Neural crest cell (in vitro differentiated cells): ENCODE results near the gene AHCYL2. TPM values are rescaled to one million over a fixed set of nuclear protein-coding genes. Genes with fewer than 3 reads are reported as not detected.

Experiments used
- DNase-seq: peaks from one replicate; pipeline ENCODE4 v3.0.0; 2021; ENCODE audit warnings: low read depth, mixed read lengths, low spot score
- H3K27ac Mint-ChIP-seq: one replicate; pipeline ENCODE4 v1.8.0; 2021; ENCODE audit warnings: mild to moderate bottlenecking, mixed read lengths; ENCODE audit not compliant: unreplicated experiment
- H3K27me3 Mint-ChIP-seq: 2 replicates; pipeline ENCODE4 v1.8.0; 2021; ENCODE audit warnings: low read depth, mild to moderate bottlenecking, mixed read lengths
- H3K36me3 Mint-ChIP-seq: 2 replicates; pipeline ENCODE4 v1.8.0; 2021; ENCODE audit warnings: low read depth, mild to moderate bottlenecking, mixed read lengths
- H3K4me1 Mint-ChIP-seq: 2 replicates; pipeline ENCODE4 v1.8.0; 2021; ENCODE audit warnings: mixed read lengths
- H3K4me3 Mint-ChIP-seq: one replicate; pipeline ENCODE4 v1.8.0; 2021; ENCODE audit warnings: mild to moderate bottlenecking, mixed read lengths
- H3K9me3 Mint-ChIP-seq: 2 replicates; pipeline ENCODE4 v1.8.0; 2021; ENCODE audit warnings: mixed read lengths
- CTCF ChIP-seq: fragments of 200-600 bp; sonication (generic); conservative IDR thresholded peaks from 2 replicates; pipeline ENCODE4 v1.5.0; 2021; ENCODE audit warnings: antibody characterized with exemption, mild to moderate bottlenecking
- total RNA-seq: library from RNA; stranded (reverse); gene quantifications from 2 replicates; pipeline ENCODE4 v1.2.1, GENCODE V29; 2021

The AHCYL2 gene
- total RNA-seq, 1 donor from 2014 or later, result 19.1 TPM

GRCh38 chr7:129205126-129205818 is 19.6 kb upstream of the AHCYL2 start:
- Mint-ChIP-seq H3K9me3 (no peaks in the 10 kb centered on the region), H3K4me3 (no peak overlapping the region), H3K27ac (no peak overlapping the region), H3K36me3 (peaks cover 8% of the 10 kb centered on the region), H3K27me3 (no peaks in the 10 kb centered on the region), H3K4me1 (peaks cover 12% of the 10 kb centered on the region)
- TF ChIP-seq CTCF, result no peak
- DNase-seq, result no peak

- no peaks in the 10 kb centered on the region for H3K27me3 Mint-ChIP-seq
- H3K4me1 Mint-ChIP-seq, result peaks cover 10% of the 10 kb centered on the region
- H3K36me3 Mint-ChIP-seq, result peaks cover 14% of the 10 kb centered on the region
- no peak overlapping the region for H3K27ac Mint-ChIP-seq
- H3K9me3 Mint-ChIP-seq, result no peaks in the 10 kb centered on the region
- no peak for DNase-seq
- H3K4me3 Mint-ChIP-seq, result no peak overlapping the region
- TF ChIP-seq CTCF, result no peak
Measured at GRCh38 chr7:129205987-129206785, 18.6 kb upstream of the AHCYL2 start.

- Mint-ChIP-seq H3K4me1 (peaks cover under 1% of the 10 kb centered on the region), H3K27ac (no peak overlapping the region), H3K27me3 (no peaks in the 10 kb centered on the region), H3K4me3 (no peak overlapping the region), H3K9me3 (no peaks in the 10 kb centered on the region), H3K36me3 (peaks cover 17% of the 10 kb centered on the region)
- TF ChIP-seq CTCF, result no peak
- no peak for DNase-seq
Measured at GRCh38 chr7:129208667-129209066, 16.2 kb upstream of the AHCYL2 start.

- no peaks in the 10 kb centered on the region for H3K27me3 Mint-ChIP-seq
- no peak for DNase-seq
- H3K27ac Mint-ChIP-seq, result no peak overlapping the region
- no peak for TF ChIP-seq CTCF
- H3K4me3 Mint-ChIP-seq, result no peak overlapping the region
- H3K9me3 Mint-ChIP-seq, result no peaks in the 10 kb centered on the region
- peaks cover 7% of the 10 kb centered on the region for H3K4me1 Mint-ChIP-seq
- peaks cover 21% of the 10 kb centered on the region for H3K36me3 Mint-ChIP-seq
Measured at GRCh38 chr7:129209067-129209926, 15.5 kb upstream of the AHCYL2 start.

- Mint-ChIP-seq H3K9me3 (no peaks in the 10 kb centered on the region), H3K4me1 (peaks cover 7% of the 10 kb centered on the region), H3K27me3 (no peaks in the 10 kb centered on the region), H3K4me3 (no peak overlapping the region), H3K27ac (peak overlapping the region; percentile 67), H3K36me3 (peaks cover 21% of the 10 kb centered on the region)
- peak; percentile 82 for DNase-seq
- peak; percentile 78 for TF ChIP-seq CTCF
Measured at GRCh38 chr7:129210256-129210988, 14.4 kb upstream of the AHCYL2 start.
